Peyer's patch (tissue), 4 donors: ENCODE results near the gene SLC45A3.

Source experiments
- POLR2A ChIP-seq, 2 donors: fragments of 450-650 bp; IDR thresholded peaks; one replicate each; pipeline ENCODE4 v1.5.1; 2017; ENCODE audit warnings: antibody characterized with exemption in 2 of 2, mild to moderate bottlenecking in 2 of 2, moderate library complexity in 2 of 2
- TF ChIP-seq, protein P1 (sequence below), 6 experiments: fragments of 450-650 bp in 4 of 6; fragments of 200-600 bp in 2 of 6; sonication (generic) in 1 of 6; IDR thresholded peaks; one replicate each; pipeline ENCODE4 v1.5.1; 2017 to 2019; ENCODE audit warnings: antibody characterized with exemption in 6 of 6, mild to moderate bottlenecking in 3 of 6, moderate library complexity in 1 of 6

- no peak for TF ChIP-seq POLR2A (IDR thresholded peaks at IDR 0.05)
- TF ChIP-seq, protein P1, sequence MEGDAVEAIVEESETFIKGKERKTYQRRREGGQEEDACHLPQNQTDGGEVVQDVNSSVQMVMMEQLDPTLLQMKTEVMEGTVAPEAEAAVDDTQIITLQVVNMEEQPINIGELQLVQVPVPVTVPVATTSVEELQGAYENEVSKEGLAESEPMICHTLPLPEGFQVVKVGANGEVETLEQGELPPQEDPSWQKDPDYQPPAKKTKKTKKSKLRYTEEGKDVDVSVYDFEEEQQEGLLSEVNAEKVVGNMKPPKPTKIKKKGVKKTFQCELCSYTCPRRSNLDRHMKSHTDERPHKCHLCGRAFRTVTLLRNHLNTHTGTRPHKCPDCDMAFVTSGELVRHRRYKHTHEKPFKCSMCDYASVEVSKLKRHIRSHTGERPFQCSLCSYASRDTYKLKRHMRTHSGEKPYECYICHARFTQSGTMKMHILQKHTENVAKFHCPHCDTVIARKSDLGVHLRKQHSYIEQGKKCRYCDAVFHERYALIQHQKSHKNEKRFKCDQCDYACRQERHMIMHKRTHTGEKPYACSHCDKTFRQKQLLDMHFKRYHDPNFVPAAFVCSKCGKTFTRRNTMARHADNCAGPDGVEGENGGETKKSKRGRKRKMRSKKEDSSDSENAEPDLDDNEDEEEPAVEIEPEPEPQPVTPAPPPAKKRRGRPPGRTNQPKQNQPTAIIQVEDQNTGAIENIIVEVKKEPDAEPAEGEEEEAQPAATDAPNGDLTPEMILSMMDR (IDR thresholded peaks at IDR 0.05), result no peak
Measured at GRCh38 chr1:205663286-205663936, 16.9 kb downstream of the SLC45A3 start.
